HFFc6 (cell line): ENCODE measurements around the gene BCR. TPM values are rescaled to one million over a fixed set of nuclear protein-coding genes. Genes with fewer than 3 reads are reported as not detected.
"Not testable (repeated sequence)": the region's sequence is repeated elsewhere in the genome, so short reads cannot be mapped to it uniquely, and the experiment has no call there.

ENCODE experiments used
- DNase-seq: peaks from one replicate; pipeline ENCODE4 v3.0.0-alpha.2; 2018
- H3K27ac Mint-ChIP-seq: 2 replicates; pipeline ENCODE4 v1.8.0; 2020; ENCODE audit warnings: mild to moderate bottlenecking, mixed read lengths
- H3K27me3 Mint-ChIP-seq: 2 replicates; pipeline ENCODE4 v1.8.0; 2021; ENCODE audit warnings: mild to moderate bottlenecking, moderate library complexity, mixed read lengths; ENCODE audit not compliant: insufficient read depth
- H3K36me3 Mint-ChIP-seq: 2 replicates; pipeline ENCODE4 v1.8.0; 2021; ENCODE audit warnings: low read depth, mixed read lengths
- H3K4me1 Mint-ChIP-seq: 2 replicates; pipeline ENCODE4 v1.8.0; 2020; ENCODE audit warnings: low read depth, mixed read lengths
- H3K4me3 Mint-ChIP-seq: 2 replicates; pipeline ENCODE4 v1.8.0; 2020; ENCODE audit warnings: mild to moderate bottlenecking, moderate library complexity, mixed read lengths
- H3K9me3 Mint-ChIP-seq: 2 replicates; pipeline ENCODE4 v1.8.0; 2020; ENCODE audit warnings: mild to moderate bottlenecking, mixed read lengths
- total RNA-seq, 6 experiments: library from RNA; stranded (reverse); fragmentation: NEBNext Ultra II Directional; extraction: Animal tissue kit (Norgen Biotek cat#: 25700); gene quantifications; 2 replicates in 1 of 6; 3 replicates in 5 of 6; pipeline ENCODE4 v1.2.3, GENCODE V29; 2021
- TF ChIP-seq, protein P1 (sequence below): fragments of 200-600 bp; sonication (generic); IDR thresholded peaks from 2 replicates; pipeline ENCODE4 v1.5.0; 2021; ENCODE audit warnings: antibody characterized with exemption, mild to moderate bottlenecking

The BCR gene
- total RNA-seq, 6 experiments from 2014 or later, result 28.0 to 41.3 (median 31.3) TPM

DNA sequence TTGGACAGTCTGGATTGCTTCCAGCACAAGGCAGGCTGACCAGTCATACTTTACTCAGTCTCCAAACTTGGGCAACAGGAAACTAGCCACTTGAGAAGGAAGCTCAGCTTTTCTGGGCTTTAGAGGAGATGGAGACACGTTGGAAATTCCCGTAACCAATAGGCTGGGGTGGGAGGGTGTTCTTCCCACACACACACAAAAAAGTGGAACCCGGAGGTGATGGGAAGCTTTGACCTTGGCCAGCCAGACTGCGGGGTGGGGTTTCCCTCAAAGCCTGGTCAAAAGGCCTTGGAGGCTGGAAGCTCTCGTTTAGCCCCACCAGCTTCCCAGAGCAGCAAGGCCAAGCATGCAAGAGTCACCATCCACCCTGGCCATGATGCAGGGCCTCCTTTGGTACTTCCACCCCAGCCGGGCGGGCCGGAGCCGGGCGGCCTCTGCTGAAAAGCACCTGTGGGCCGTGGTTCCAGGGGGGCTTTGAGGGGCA is 126.2 kb downstream of the BCR start:
- H3K4me3 Mint-ChIP-seq, result peak overlapping the region; percentile 77
- H3K27ac Mint-ChIP-seq, result peak overlapping the region; percentile 92
- DNase-seq, result peak; percentile 52
- TF ChIP-seq, protein P1, sequence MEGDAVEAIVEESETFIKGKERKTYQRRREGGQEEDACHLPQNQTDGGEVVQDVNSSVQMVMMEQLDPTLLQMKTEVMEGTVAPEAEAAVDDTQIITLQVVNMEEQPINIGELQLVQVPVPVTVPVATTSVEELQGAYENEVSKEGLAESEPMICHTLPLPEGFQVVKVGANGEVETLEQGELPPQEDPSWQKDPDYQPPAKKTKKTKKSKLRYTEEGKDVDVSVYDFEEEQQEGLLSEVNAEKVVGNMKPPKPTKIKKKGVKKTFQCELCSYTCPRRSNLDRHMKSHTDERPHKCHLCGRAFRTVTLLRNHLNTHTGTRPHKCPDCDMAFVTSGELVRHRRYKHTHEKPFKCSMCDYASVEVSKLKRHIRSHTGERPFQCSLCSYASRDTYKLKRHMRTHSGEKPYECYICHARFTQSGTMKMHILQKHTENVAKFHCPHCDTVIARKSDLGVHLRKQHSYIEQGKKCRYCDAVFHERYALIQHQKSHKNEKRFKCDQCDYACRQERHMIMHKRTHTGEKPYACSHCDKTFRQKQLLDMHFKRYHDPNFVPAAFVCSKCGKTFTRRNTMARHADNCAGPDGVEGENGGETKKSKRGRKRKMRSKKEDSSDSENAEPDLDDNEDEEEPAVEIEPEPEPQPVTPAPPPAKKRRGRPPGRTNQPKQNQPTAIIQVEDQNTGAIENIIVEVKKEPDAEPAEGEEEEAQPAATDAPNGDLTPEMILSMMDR, result no peak
- no peaks in the 10 kb centered on the region; the same call in 1 of the 2 replicates for H3K36me3 Mint-ChIP-seq
- peaks cover 36% of the 10 kb centered on the region for H3K4me1 Mint-ChIP-seq
- no peaks in the 10 kb centered on the region for H3K9me3 Mint-ChIP-seq
- no peaks in the 10 kb centered on the region; the same call in 1 of the 2 replicates for H3K27me3 Mint-ChIP-seq

DNA sequence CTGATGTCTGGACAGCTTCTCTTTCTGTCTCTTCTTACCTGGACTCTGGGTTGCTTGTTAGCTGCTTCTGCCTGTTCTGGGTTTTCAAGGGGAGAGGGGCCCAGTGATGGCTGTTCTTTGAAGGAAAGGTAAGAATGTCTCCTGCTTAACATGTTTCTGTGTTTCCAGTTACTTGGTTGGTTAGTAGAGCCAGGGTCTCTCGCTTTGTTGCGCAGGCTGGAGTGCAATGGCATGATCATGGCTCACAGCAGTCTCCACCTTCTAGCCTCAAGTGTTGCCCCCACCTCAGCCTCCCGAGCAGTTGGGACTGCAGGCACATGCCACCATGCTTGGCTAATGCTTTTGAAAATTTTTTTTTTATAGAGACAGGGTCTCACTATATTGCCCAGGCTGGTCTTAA is 126.6 kb downstream of the BCR start:
- TF ChIP-seq, protein P1, result no peak
- Mint-ChIP-seq H3K36me3 (no peaks in the 10 kb centered on the region; the same call in 1 of the 2 replicates), H3K9me3 (no peaks in the 10 kb centered on the region), H3K4me3 (no peak overlapping the region), H3K27ac (peak overlapping the region; percentile 92), H3K27me3 (no peaks in the 10 kb centered on the region), H3K4me1 (peaks cover 36% of the 10 kb centered on the region)
- DNase-seq, result no peak

DNA sequence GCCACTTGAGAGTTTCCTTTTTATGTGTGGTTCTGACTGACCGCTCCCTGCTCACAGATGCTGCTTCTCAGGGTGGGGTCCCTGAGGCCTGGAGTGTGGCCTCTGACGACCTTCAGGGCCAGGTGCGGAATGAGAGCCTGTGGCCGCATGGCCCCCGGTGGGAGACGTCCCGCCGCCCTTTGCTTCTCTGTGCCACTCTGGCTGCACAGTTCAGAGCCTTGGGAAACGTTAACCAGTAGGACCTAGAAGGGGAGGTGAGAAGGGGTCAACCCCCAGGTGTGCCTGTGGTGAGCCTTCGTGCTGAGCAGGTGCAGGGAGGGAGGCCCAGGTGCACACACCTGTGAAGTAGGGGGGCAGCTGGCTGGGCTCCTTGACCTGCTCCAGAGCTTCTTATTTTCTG is 127.2 kb downstream of the BCR start:
- not testable (repeated sequence) for H3K27ac Mint-ChIP-seq

DNA sequence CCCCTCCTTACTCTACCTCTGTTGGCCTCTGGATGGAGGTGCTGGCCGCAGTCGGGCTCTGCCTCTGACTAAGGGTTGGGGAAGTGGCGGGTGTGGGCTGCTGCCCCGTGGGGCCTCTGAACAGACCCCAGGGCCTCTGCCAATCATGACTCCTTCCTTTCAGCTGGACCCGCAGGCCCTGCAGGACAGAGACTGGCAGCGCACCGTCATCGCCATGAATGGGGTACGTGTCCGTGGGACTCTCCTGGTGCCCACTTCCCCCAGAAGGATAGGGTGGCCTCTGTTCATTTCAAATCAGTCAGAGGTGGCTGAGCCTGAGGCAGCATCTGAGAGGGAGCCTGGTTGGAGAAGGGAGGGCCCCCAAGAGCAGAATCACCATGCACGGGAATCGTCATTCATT is 129.0 kb downstream of the BCR start:
- not testable (repeated sequence) for H3K36me3 Mint-ChIP-seq, H3K27ac Mint-ChIP-seq, DNase-seq, H3K27me3 Mint-ChIP-seq, H3K9me3 Mint-ChIP-seq, H3K4me3 Mint-ChIP-seq
- peaks cover 30% of the 10 kb centered on the region for H3K4me1 Mint-ChIP-seq

More for the DNA sequence above, 127.2 kb downstream of the BCR start:
- H3K9me3 Mint-ChIP-seq, H3K36me3 Mint-ChIP-seq, H3K27me3 Mint-ChIP-seq, H3K4me3 Mint-ChIP-seq, DNase-seq: not testable (repeated sequence)
- H3K4me1 Mint-ChIP-seq, result peaks cover 35% of the 10 kb centered on the region

DNA sequence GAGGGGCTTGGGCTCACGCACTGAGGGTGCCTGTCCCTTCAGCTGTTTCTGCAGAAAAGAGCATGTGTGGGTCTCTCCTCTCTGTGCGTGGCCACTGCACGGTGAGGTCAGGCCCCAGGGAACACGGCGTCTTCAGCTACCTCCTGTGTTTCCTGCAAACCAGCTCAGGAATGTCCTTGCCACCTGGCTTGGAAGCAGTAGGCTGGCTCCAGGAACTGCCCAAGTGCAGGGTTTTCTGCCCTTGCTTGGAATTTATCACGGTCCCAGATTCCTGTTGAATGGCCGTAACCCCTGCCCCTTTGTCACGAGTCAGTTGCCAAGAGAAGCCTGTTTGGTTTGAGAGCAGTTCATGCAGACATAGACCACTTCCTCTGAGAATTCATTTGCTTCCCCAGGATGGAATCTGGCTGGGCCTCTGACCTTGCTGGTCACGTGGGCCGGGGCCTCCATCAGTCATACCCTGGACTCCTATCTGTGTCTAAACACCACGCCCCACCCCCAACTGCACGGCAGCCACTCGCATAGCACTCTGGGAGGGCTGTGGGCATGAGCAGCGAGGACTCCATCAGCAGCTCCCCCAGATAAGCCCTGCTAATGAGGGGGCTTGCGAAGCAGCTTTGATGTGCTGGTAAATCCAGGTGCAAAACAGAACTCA is 130.3 kb downstream of the BCR start:
- H3K27ac Mint-ChIP-seq, H3K9me3 Mint-ChIP-seq, H3K4me3 Mint-ChIP-seq, DNase-seq, H3K27me3 Mint-ChIP-seq, H3K36me3 Mint-ChIP-seq: not testable (repeated sequence)
- H3K4me1 Mint-ChIP-seq, result peaks cover 16% of the 10 kb centered on the region

DNA sequence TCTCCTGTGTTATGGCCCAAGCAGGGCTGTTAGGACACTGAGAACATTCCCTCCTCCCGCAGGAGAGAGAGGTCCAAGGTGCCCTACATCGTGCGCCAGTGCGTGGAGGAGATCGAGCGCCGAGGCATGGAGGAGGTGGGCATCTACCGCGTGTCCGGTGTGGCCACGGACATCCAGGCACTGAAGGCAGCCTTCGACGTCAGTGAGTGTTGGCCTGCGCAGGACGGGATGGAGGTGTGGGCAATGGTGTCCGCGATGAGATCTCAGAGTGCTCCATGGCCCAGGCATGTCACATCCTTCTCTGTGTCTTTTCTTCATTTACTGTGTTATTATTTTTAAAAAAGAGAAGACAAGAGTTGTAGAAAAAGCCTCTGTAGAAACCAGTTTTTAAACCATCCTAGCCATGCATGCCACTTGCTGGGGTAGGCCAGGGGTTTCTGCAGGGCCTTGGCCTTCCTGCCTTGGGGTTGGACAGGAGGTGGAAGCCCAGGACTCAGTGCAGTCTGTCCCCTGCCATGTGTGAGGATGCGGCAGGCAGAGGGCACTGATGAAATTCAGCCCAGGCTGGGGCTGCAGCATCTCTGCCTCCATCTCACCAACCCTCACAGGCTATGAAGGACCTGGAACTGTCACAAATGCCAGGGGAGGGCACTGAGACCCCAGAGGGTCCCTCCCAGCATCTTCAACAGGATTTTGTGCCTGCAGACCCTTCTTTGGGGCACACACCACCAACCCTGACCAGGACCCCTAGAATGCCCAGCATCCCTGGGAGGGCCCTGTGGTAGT is 131.5 kb downstream of the BCR start:
- H3K9me3 Mint-ChIP-seq, H3K27me3 Mint-ChIP-seq, H3K4me3 Mint-ChIP-seq, H3K36me3 Mint-ChIP-seq, H3K4me1 Mint-ChIP-seq, H3K27ac Mint-ChIP-seq, DNase-seq: not testable (repeated sequence)

DNA sequence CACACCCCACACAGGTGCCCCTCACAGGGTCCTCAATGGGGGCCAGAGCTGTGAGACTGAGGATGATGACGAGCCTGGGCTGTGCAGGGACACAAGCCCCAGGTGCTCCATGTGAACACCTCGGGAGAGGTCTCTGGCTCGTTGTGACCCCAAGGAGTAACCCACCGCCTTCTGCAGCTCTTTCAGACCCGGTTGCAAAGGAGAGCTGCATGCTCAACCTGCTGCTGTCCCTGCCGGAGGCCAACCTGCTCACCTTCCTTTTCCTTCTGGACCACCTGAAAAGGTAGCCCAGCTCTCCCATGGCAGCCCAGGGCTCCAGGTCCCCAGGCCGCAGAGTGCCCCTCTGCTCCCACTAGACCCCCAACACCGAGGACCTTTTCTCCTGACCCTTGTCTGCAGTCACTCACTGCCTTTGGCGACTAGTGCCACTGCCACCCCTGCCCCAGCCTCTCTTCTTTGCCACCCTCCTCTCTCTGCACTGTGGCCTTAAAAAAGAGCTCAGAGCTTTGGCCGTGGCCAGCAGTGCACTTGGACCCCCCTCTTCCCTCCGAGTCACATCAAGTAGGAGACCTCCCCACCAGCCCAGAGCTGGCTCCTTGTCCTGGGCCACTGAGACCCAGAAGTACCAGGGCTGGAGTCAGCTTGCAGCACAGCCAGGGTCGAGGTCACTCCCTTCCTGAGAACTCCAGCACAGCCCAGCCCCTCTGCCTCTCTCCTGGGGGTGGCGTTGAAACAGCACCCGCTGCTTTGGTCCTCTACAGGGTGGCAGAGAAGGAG is 133.7 kb downstream of the BCR start:
- H3K4me3 Mint-ChIP-seq, result no peak overlapping the region
- TF ChIP-seq, protein P1, result no peak
- no peak for DNase-seq
- H3K4me1 Mint-ChIP-seq, result no peaks in the 10 kb centered on the region
- no peaks in the 10 kb centered on the region for H3K9me3 Mint-ChIP-seq
- H3K27ac Mint-ChIP-seq, result no peak overlapping the region
- H3K27me3 Mint-ChIP-seq, result no peaks in the 10 kb centered on the region
- H3K36me3 Mint-ChIP-seq, result no peaks in the 10 kb centered on the region
